NCI-H1105 treated with DMSO at 0.1 percent for 48 hours (cell line): ENCODE results near the gene SYNJ1.
A peak's percentile ranks its signal among the peaks of the same experiment; 100 is the strongest.
"Not testable (repeated sequence)": the region's sequence is repeated elsewhere in the genome, so short reads cannot be mapped to it uniquely, and the experiment has no call there.

Experiments
- DNase-seq: peaks from one replicate; lab custom pipeline; 2025; lab: John Stamatoyannopoulos, UW

SYNJ1 gene

DNA sequence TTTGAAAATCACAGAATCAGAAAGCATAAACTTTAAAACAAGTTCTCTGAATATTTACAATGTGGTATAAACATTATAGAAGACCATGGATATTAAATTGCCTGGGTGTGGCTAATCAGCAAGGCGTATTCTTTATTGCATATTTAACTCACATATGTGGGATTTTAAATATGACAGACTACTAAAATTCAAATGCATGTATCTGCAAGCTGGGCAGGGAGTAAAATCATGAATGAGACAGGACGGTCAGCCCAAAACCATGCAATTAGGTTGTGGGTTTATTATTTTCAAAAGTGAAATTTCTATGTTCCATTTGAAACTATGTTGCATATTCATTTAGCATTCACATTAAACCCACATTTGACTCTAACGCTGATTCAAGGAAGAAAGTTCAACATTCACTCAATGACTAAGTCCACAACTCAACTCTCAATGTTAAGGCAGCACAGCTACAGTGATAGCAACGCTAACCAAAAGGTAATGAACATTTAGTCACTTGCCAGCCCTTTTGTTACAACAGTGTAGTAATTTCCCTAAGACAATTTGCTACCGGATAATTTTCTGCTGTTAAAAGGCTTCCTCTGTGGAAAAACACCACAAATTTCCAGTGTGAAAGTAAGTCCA lies 6.3 kb upstream of the SYNJ1 start:
- no peak for DNase-seq

DNA sequence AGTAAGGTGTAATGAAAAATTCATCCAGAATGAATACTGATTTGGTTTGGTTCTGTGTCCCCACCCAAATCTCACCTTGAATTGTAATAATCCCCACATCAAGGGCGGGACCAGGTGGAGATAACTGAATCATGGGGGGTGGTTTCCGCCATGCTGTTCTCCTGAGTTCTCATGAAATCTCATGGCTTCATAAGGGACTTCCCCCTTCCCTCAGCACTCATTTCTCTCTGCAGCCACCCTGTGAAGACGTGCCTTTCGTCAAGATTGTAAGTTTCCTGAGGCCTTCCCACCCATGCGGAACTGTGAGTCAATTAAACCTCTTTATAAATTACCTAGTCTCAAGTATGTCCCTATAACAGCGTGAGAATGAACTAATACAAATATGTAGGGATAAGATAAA lies 5.5 kb upstream of the SYNJ1 start:
- no peak for DNase-seq

DNA sequence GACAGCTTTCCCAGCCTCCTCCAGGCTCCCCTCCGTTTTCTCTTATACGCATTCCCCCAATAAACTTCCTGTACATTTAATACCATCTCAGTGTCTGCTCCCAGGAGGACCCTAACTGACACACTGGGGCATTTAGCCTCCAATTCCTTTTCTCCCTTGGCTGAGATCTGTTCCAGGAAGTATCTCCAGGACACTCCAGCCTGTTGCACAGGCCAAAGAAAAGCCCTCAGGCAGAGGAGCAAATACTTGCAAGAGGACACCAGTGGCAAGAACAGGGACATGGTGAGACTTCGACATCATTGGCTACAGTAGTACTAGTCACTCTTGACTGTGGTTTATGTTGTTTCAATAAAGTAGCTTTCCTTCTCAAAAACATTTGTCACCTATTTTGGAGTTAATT lies 4.7 kb upstream of the SYNJ1 start:
- DNase-seq: no peak

DNA sequence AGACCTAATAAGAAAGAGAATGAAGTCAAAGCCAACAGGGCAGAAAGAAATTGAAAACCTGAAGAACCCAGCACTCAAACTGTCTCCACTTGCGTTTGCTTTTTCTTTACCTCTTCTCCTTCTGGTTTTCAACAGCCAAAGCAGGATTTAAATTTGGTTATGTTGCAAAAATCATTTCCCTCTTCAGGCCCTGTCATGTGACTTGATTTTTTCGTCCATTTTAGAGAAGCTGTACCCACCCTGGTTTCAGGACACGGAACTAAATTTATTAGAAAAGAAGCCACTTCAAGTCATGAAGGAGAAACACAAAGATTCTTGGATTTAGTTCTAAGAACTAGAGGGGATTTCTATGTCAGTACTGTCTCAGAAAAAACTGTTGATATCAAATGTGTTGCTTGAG lies 1.0 kb upstream of the SYNJ1 start:
- no peak for DNase-seq

DNA sequence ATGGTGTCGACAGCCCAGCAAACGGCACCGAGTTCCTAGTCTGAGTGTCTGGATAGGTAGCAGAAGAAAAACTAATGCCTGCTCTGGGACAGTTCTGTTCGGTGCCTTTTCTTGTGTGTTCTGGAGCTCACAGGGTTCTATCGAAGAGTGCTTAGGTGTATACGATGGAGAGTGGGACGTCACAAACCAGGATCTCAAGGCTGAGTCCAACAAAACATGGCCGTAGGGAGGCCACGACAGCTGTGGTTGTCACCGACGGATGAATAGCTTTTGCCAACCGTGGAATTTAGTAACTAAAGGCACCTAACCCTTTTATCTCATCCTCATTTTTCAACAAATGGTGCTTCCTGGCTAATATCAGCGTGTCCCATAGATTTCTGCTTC lies 635 bp upstream of the SYNJ1 start:
- DNase-seq: peak; percentile 59

DNA sequence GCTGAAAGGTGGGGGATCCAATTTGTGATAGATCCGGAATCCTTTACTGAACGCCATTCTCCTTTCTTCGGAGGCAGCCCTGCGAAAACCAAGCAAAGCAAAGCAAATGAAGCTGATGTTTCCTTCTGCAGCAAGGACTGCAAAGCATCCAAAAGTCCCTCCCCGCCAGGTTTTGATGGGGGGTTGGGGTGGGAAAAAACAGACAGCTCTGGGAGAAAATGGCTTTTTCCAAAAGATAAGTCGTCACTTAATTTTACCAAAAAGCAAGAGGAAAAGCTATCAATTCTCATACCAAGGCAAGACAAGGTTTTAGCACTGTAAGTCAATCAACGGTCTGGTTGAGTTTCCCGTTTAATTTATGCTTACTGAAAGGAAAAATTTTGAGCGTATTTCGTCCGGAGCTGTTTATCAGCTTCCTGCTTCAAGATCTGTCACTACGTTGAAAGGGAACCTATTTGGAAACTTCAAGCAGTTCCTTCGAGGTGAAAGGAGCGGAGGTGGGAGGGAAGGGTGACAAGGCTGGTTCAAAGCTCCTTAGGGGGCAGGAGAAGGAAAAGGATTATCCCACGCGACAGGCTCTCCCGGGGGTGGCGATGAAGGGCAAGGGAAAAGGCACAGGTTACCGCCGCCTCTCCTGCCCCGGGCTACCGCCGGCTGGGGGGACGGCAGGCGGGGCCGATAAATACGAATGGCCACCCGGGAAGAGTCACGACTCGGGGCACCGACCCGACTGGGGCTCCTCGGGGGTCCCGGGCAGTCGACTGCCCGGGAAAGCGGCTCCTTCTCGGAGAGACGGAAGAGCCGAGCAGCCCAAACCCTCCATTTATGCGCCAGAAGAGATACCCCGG lies 750 bp downstream of the SYNJ1 start:
- peak; percentile 35 for DNase-seq

DNA sequence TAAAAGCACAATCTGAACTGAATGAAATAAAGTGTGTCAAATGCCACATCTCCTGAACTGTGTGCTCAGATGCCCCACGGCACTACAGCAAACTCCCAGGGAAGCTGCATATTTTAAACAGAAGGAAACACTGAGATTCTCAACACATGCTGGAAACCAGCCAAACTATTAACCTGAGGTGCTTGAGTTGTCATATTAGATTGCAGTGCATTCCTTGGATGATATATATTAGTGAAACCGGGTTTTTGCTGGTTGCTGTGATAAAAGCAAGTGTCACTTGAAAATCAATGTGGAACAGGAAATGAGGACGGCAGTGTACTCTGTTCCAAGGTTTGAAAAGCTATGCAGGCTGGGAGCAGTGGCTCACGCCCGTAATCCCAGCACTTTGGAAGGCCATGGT lies 8.7 kb downstream of the SYNJ1 start:
- DNase-seq: peak; percentile 15

DNA sequence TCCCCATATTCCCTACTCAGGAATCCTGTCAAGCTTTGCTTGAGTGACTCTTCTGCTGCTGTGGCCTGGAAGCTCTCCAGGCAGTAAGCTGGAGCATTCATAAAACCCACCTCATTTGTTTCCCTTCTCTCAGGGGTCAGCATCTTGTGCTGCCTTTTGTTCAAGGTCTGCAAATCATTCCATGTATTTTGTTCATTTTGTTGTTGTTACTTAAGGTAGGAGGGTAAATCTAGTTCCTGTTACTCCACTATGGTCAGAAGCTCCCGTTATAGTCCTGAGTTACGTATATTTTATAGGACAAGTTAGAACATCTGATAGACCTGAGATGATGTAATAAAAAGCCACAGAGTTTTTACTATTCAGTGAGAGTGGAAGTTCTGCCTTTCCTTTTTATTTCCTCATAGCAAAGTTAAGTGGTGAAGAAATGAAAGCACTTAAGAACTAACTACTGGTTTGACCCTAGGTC lies 9.9 kb downstream of the SYNJ1 start:
- no peak for DNase-seq

DNA sequence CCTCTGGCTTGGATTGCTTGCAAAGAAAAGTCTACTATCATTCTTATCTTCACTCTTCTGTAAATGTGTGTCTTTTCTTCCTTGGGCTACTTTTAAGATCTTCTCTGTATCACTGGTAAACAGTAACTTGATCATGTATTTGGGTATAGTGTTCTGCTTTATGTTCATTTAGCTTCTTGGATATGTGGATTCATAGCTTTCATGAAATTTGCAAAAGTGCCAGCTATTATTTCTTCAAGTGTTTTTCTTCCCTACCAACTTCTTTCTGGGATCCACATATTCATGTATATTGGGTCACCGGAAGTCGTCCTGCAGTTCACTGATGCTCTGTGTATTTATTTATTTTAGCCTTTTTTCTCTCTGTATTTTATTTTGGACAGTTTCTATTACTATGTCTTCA lies 11.3 kb downstream of the SYNJ1 start:
- DNase-seq: no peak

DNA sequence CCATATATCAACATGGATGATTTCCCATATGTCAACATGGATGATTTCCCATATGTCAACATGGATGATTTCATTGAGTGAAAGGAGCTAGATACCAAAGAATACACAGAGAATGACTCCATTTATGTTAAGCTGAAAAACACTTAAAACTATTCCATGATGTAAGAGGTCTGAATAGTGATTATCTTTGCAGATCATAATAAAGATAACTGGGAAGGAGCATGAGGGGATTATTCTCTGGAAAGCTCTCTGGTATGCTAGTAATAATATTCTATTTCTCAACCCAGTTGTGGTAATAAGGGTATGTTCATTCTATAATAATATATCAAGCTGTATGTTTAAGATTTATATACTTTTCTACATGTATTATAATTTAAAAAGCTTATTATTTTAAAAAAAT lies 14.1 kb downstream of the SYNJ1 start:
- DNase-seq: no peak

DNA sequence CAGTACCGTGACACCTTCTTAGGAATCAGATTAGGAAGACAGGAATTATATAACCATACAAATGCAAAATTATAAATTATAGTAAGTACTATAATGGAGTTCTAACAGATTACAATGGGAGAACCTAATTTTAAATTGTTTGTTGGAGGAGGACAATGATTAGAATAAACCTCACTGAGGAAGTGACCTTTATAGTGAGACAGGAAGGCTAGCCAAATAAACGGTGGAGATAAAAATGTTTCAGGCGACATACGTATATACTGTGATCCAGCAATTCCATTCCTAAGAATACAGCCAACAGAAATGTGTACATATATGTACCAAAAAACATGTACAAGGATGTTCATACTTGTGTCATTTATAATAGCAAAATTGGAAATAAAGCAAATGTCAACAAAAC lies 15.2 kb downstream of the SYNJ1 start:
- no peak for DNase-seq

DNA sequence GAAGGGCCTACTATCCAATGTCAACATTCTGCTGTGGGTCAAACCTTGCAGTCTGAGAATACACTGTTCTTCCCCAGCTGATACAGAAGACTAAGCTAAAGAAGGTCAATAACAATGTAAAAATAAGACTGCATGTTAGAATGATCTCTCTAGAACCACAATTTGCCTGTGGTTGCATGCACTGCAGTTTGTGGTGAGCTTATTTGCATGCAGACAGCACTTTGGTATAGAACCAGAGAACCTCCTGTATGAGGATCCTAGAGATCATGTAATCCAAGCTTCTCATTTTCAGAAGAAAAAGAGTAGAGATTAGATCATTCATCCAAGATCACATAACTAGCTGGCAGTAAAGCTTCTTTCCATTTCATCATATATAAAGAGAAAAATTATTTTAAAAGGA lies 15.8 kb downstream of the SYNJ1 start:
- DNase-seq: no peak

DNA sequence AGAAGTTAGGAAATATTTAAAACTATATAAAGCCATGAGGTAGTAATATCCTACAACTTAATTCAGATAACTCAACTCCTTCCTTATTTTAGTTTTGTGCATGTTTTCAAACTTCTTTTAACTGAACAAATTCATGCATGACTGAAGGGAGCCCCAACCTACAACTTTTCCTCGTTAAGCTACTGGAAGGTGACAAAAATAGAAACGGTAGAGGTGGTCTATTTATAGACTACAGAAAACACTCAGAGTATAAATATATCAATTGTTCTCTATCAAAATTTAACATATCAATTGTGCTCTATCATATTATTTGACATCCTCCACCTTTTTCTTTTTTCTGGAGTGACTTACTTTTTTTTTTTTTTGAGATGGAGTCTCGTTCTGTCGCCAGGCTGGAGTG lies 16.8 kb downstream of the SYNJ1 start:
- no peak for DNase-seq

DNA sequence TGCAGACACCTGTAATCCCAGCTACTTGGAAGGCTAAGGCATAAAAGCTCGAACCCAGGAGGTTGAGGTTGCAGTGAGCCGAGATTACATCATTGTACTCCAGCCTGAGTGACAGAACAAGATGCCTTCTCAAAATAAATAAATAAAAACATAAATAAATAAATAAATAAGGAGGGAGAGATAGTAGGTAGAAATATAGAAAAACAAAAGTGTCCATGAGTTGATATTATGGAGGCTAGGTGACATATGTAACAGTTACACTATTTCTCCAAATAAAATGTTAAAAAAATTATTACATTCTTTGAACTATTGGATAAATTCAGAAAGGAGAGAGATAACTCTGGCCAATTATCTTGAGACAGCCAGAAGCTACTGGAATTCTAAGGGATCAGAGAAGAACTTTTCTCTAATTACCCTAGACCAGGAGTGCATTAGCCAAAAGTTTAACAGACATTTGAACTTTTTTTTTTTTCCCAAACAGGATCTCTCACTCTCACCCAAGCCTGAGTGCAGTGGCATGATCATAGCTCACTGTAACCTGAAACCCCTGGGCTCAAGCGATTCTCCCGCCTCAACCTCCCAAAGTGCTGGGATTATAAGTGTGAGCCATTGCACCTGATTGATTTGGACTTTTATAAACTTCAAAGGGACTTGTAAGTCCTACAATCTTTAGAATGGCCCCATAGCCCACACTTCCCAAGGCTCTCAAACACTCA lies 17.6 kb downstream of the SYNJ1 start:
- DNase-seq: no peak

DNA sequence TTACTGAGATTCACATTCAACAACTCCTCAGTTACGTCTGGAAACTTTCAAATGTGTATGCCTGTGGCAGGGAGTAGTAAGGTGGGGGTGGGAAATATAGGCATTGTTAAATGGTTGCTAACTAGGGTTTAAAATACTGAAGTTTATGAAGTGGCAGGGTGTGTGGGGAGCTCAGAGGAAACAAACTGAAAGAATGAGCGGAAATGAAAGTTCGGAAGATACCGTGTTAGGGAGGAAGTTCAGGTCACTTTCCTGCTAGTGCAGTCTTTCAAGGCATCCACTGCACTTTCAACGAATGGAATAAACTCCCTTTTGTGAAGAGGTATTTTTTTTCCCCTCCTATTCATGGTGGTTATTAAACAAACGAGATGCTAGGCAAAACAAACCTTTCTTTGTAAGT lies 19.7 kb downstream of the SYNJ1 start:
- no peak for DNase-seq

DNA sequence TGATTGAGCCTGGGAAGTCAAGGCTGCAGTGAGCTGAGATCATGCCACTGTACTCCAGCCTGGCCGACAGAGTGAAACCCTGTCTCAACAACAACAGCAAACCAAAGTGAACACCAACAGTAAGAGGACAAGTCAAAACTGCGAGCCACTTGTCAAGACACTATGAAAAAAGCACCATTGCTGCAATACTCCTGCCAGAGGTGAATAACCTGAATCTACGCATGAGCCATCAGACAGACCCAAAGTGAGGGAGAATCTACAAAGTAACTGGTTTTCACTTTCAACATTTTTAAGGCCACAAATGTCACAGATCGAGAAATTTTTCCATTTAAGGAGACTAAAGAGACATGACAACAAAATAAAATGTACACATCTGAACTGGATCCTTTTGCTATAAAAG lies 21.9 kb downstream of the SYNJ1 start:
- no peak for DNase-seq

DNA sequence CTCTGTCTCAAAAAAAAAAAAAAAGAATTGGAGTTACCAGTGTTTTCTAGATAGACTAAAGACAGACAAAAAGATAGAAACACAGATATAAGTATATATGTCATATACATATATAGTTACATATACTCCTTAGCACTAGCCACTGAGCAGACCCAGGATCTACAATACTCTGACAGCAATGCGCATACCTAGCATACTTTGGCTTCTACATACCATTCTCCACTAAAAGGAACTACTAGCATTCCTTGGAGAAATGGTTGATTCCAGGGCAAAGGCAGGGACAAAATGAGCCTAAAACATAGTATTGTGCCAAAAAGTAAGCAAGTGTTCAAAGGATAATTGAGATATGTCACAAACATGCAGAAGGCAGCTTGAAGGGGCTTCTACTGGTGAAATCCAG lies 22.7 kb downstream of the SYNJ1 start:
- no peak for DNase-seq

DNA sequence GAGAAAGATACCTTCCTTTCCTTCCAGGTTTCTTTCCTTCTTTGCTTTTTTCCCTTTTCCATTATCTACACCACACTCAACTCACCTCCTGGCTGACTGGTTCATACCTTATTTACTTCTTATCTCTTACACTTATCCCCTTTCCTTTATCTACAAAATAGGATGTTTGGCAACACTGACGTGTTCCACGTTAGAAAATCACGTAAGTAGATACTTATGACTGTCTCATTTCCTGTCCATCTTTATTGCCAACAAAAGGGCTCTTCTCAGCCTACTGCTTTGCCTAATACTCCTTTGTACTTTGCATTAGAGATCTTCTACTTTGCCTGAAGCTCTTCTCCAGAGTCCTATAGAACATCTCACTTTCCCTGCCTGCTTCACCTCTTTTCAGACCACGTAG lies 25.1 kb downstream of the SYNJ1 start:
- no peak for DNase-seq

DNA sequence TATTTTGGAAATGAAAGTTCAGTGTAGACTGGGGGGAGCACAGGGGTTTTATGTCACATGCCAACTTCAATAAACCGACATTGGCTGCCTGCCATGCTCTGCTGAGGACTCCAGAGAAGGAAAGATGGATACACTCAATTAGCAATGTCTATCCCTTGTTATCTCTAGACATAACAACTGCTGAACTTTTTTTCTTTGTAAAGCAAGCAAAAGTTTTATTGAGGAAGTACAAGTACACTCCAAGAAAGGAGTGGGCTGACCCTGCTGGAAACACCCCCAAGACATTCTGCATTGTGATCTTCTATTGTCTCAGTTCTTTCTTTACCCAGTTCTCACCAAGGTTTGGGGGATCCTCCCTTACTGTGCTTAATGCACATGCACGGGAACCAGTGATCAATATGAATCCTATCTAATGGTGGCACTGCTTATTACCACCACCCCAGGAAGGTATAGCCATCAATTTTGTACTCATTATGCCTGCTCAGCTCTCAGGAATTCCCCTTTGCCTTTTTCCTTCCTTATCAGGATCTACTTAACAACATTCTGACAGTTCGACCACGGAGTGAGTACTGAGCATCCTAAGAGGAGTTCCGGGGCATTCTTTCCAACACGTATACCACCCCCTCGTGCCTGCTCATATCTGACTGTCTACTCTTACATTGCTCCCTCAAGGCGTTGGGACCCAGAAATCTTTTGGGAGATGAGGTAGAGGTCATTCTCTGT lies 28.7 kb downstream of the SYNJ1 start:
- DNase-seq: no peak

DNA sequence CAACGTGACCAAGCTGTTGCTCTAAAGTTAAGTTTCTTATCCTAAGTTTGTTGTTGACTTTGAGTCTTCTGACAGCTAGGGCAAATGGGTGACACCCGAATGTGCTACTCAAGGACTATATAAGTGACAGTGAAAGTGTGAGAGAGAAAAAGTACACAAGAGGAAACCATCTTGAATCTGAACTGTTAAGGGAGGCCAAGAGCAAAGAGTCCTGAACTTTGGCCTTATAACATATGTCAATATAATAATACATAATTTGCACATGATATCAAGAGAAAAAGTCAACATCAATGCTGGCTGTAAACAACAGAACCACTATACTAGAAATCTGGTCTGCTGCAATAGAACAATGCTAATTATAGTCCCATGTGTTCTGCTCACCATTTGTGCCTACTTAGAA lies 29.5 kb downstream of the SYNJ1 start:
- no peak for DNase-seq

DNA sequence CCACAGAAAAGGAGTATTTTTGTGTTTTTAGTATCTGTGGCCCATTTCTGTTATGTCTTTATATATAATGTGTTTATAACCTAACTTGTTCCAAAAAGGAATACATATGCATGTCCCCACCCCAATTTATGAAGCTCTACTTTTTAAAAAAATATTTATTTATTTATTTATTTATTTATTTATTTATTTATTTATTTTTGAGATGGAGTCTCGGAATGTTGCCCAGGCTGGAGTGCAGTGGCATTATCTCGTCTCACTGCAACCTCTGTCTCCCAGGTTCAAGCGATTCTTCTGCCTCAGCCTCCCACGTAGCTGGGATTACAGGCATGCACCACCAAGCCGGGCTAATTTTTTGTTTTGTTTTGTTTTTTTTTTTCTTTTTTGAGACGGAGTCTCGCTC lies 32.3 kb downstream of the SYNJ1 start:
- DNase-seq: not testable (repeated sequence)

DNA sequence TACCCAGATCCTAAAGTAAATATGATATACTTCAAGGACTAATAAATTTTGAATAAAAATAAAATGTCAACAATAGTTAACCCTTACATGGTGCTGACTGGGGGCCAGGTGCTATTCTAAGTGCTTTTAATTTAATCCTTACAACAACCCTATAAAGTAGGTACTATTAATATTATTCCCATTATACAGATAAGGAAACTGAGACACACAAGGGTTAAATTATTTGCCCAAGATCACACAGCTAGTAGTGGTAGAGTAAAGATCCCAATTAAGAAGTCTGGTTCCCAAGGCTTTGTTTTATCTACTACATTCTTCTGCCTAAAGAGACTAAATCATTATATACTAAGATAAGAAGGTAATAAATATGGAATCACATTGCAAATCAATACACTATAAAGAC lies 34.2 kb downstream of the SYNJ1 start:
- DNase-seq: no peak

DNA sequence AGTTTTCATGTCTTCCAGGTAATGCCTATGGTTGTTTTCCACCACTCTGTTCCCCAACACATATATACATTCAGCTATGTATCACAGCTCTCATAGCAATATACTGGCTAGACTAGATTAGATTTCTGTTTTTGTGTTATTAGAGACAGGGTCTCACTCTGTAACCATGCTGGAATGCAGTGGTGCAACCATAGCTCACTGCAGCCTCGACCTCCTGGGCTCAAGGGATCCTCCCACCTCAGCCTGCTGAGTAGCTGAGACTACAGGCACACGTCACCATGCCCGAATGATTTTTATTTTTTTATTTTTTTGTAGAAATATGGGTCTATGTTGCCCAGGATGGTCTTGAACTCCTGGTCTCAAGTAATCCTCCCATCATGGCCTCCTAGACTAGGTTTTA lies 37.7 kb downstream of the SYNJ1 start:
- DNase-seq: no peak
